Mucosa of rectum (tissue), 2 donors: ENCODE measurements around the gene CDC45.
"Not testable (repeated sequence)": the region's sequence is repeated elsewhere in the genome, so short reads cannot be mapped to it uniquely, and the experiment has no call there.

ENCODE experiments used
- H3K27ac ChIP-seq, 2 donors: one replicate each; pipeline ENCODE4 v1.7.0; 2013; ENCODE audit warnings: inconsistent platforms in 2 of 2, low read depth in 2 of 2, low read length in 2 of 2
- H3K27me3 ChIP-seq, 2 donors: one replicate each; pipeline ENCODE4 v1.7.0; 2013; ENCODE audit warnings: low read length in 2 of 2; ENCODE audit not compliant: control insufficient read depth in 2 of 2, insufficient read depth in 2 of 2
- H3K36me3 ChIP-seq, 2 donors: one replicate each; pipeline ENCODE4 v1.7.0; 2013; ENCODE audit warnings: low read length in 2 of 2; ENCODE audit not compliant: control insufficient read depth in 2 of 2, insufficient read depth in 2 of 2
- H3K4me1 ChIP-seq, 2 donors: one replicate each; pipeline ENCODE4 v1.7.0; 2013; ENCODE audit warnings: low read length in 2 of 2, mild to moderate bottlenecking in 1 of 2; ENCODE audit not compliant: control insufficient read depth in 2 of 2, insufficient read depth in 2 of 2
- H3K4me3 ChIP-seq, 2 donors: one replicate each; pipeline ENCODE4 v1.7.0; 2013; ENCODE audit warnings: low read length in 2 of 2
- H3K9ac ChIP-seq, 2 donors: one replicate each; pipeline ENCODE4 v1.7.0; 2013; ENCODE audit warnings: low read length in 2 of 2, low read depth in 1 of 2, mild to moderate bottlenecking in 1 of 2
- H3K9me3 ChIP-seq, 2 donors: one replicate each; pipeline ENCODE4 v1.7.0; 2013; ENCODE audit warnings: low read length in 2 of 2; ENCODE audit not compliant: control insufficient read depth in 2 of 2
- donor health status: healthy.
- donor health status: Normal muscosa, but diverticular disease.

Gene CDC45

GRCh38 chr22:19436444-19437161, 43.1 kb upstream of the CDC45 start:
- not testable (repeated sequence) for H3K9me3 ChIP-seq, H3K4me3 ChIP-seq, H3K27ac ChIP-seq, H3K27me3 ChIP-seq, H3K9ac ChIP-seq, H3K4me1 ChIP-seq
- H3K36me3 ChIP-seq = peaks cover 13 to 23% of the 10 kb centered on the region in 2 donors

GRCh38 chr22:19438298-19438697, 41.4 kb upstream of the CDC45 start:
- Histone ChIP-seq H3K36me3 (peaks cover 15 to 32% of the 10 kb centered on the region in 2 donors), H3K27me3 (no peaks in the 10 kb centered on the region), H3K27ac (no peak overlapping the region), H3K4me3 (no peak overlapping the region), H3K9ac (no peak overlapping the region), H3K9me3 (no peaks in the 10 kb centered on the region), H3K4me1 (peaks cover 0 to 3% of the 10 kb centered on the region in 2 donors)

- no peak overlapping the region for H3K27ac ChIP-seq
- H3K9me3 ChIP-seq = no peaks in the 10 kb centered on the region
- no peaks in the 10 kb centered on the region for H3K27me3 ChIP-seq
- H3K4me3 ChIP-seq = no peak overlapping the region
- H3K4me1 ChIP-seq = no peaks in the 10 kb centered on the region
- H3K9ac ChIP-seq = no peak overlapping the region
- peaks cover 11 to 38% of the 10 kb centered on the region in 2 donors for H3K36me3 ChIP-seq
Measured at GRCh38 chr22:19440411-19441195, 39.1 kb upstream of the CDC45 start.

GRCh38 chr22:19442166-19442565, 37.6 kb upstream of the CDC45 start:
- Histone ChIP-seq H3K4me1 (peaks cover 7 to 11% of the 10 kb centered on the region in 2 donors), H3K9me3 (no peaks in the 10 kb centered on the region), H3K9ac (no peak overlapping the region), H3K27me3 (no peaks in the 10 kb centered on the region), H3K27ac (no peak overlapping the region), H3K36me3 (peaks cover 9 to 36% of the 10 kb centered on the region in 2 donors), H3K4me3 (no peak overlapping the region)

GRCh38 chr22:19443544-19444211, 36.0 kb upstream of the CDC45 start:
- H3K9ac ChIP-seq = no peak overlapping the region
- no peak overlapping the region for H3K4me3 ChIP-seq

GRCh38 chr22:19445279-19445982, 34.3 kb upstream of the CDC45 start:
- H3K27ac ChIP-seq, H3K9me3 ChIP-seq, H3K27me3 ChIP-seq, H3K4me3 ChIP-seq, H3K9ac ChIP-seq: not testable (repeated sequence)
- Histone ChIP-seq H3K36me3 (peaks cover 9 to 30% of the 10 kb centered on the region in 2 donors), H3K4me1 (peaks cover 9 to 19% of the 10 kb centered on the region in 2 donors)

More at GRCh38 chr22:19443544-19444211, 36.0 kb upstream of the CDC45 start:
- Histone ChIP-seq H3K27ac (no peak overlapping the region), H3K27me3 (no peaks in the 10 kb centered on the region), H3K4me1 (peaks cover 9 to 18% of the 10 kb centered on the region in 2 donors), H3K9me3 (no peaks in the 10 kb centered on the region), H3K36me3 (peaks cover 9 to 33% of the 10 kb centered on the region in 2 donors)

GRCh38 chr22:19446603-19447329, 33.0 kb upstream of the CDC45 start:
- H3K36me3 ChIP-seq = peaks cover 12 to 28% of the 10 kb centered on the region in 2 donors
- peaks cover 9 to 19% of the 10 kb centered on the region in 2 donors for H3K4me1 ChIP-seq
- peak overlapping the region; percentile 92 to 93 for H3K27ac ChIP-seq
- peak overlapping the region; percentile 89 for H3K9ac ChIP-seq
- H3K4me3 ChIP-seq = peak overlapping the region; percentile 85 to 94
- H3K9me3 ChIP-seq = no peaks in the 10 kb centered on the region
- no peaks in the 10 kb centered on the region for H3K27me3 ChIP-seq

- Histone ChIP-seq H3K9me3 (no peaks in the 10 kb centered on the region), H3K27ac (peak within 1 kb of the TSS; percentile 92 to 93), H3K36me3 (peaks cover 14 to 26% of the 10 kb centered on the region in 2 donors), H3K9ac (peak within 1 kb of the TSS; percentile 89), H3K4me1 (peaks cover 9 to 19% of the 10 kb centered on the region in 2 donors), H3K4me3 (peak within 1 kb of the TSS; percentile 85 to 94), H3K27me3 (no peaks in the 10 kb centered on the region)
Measured at GRCh38 chr22:19447330-19448075, 32.2 kb upstream of the CDC45 start, which contains the start of gene C22orf39. C22orf39 (minus strand) TSS chr22:19447711; CDS start chr22:19447688, 23 bp downstream.
